SK-N-SH (cell line): ENCODE measurements around the gene MRM3. TPM values are rescaled to one million over a fixed set of nuclear protein-coding genes. Genes with fewer than 3 reads are reported as not detected.

Source experiments
- CTCF ChIA-PET: fragments of 300-600, 350-600 bp; formaldehyde crosslinking; extraction: SDS; loops from one replicate; lab custom pipeline; 2021; lab: Yijun Ruan, JAX
- POLR2A ChIA-PET: fragments of 350-600 bp; sonication (Branson Sonifier 250); formaldehyde crosslinking; extraction: SDS; loops from one replicate; lab custom pipeline; 2020; ENCODE audit warnings: antibody characterized with exemption, inconsistent platforms; lab: Yijun Ruan, JAX
- DNase-seq: peaks from one replicate; pipeline ENCODE4 v3.0.0; 2012
- H2AFZ ChIP-seq: fragments of 200-600 bp; sonication (generic); 2 replicates; pipeline ENCODE4 v1.8.1; 2016; ENCODE audit warnings: antibody characterized with exemption, mild to moderate bottlenecking, low read depth
- H3F3A ChIP-seq: fragments of 200-600 bp; sonication (generic); replicated peaks from 2 replicates; pipeline ENCODE3; 2016; ENCODE audit warnings: antibody characterized with exemption, mild to moderate bottlenecking; ENCODE audit not compliant: insufficient read depth
- H3K27ac ChIP-seq, 2 experiments: fragments of 200-500 bp in 1 of 2; fragments of 200-600 bp in 1 of 2; sonication (Bioruptor generic) in 1 of 2; sonication (generic), shearing (Covaris generic) in 1 of 2; 2 replicates each; pipeline versions ENCODE4 v1.5.1 to v1.6.1; 2014 to 2016; ENCODE audit warnings: low read depth in 2 of 2, inconsistent platforms in 1 of 2, low read length in 1 of 2, mild to moderate bottlenecking in 1 of 2, mixed read lengths in 1 of 2
- H3K27me3 ChIP-seq: fragments of 200-600 bp; sonication (generic), shearing (Covaris generic); 2 replicates; pipeline ENCODE4 v1.6.1; 2016; ENCODE audit warnings: mixed run types; ENCODE audit not compliant: insufficient read depth
- H3K36me3 ChIP-seq, 2 experiments: fragments of 200-500 bp in 1 of 2; fragments of 200-600 bp in 1 of 2; sonication (Bioruptor generic) in 1 of 2; sonication (generic) in 1 of 2; replicated peaks in 1 of 2; 2 replicates each; pipeline versions ENCODE3 to v1.5.1; 2014 to 2016; ENCODE audit warnings: low read length in 1 of 2, mild to moderate bottlenecking in 1 of 2; ENCODE audit not compliant: insufficient read depth in 2 of 2, control insufficient read depth in 1 of 2
- H3K4me1 ChIP-seq, 2 experiments: fragments of 200-500 bp in 1 of 2; fragments of 200-600 bp in 1 of 2; sonication (Bioruptor generic) in 1 of 2; sonication (generic), shearing (Covaris generic) in 1 of 2; 2 replicates each; pipeline versions ENCODE4 v1.5.1 to v1.6.1; 2014 to 2016; ENCODE audit warnings: low read depth in 1 of 2, low read length in 1 of 2, mixed run types in 1 of 2; ENCODE audit not compliant: insufficient read depth in 2 of 2, control insufficient read depth in 1 of 2
- H3K4me2 ChIP-seq: fragments of 200-600 bp; sonication (generic), shearing (Covaris generic); 2 replicates; pipeline ENCODE4 v1.6.1; 2017; ENCODE audit warnings: mixed run types
- H3K4me3 ChIP-seq, 2 experiments: fragments of 200-500 bp in 1 of 2; fragments of 200-600 bp in 1 of 2; sonication (Bioruptor generic) in 1 of 2; sonication (generic), shearing (Covaris generic) in 1 of 2; 2 replicates each; pipeline versions ENCODE4 v1.5.1 to v1.8.1; 2014 to 2016; ENCODE audit warnings: low read depth in 2 of 2, inconsistent platforms in 1 of 2, low read length in 1 of 2, mild to moderate bottlenecking in 1 of 2, mixed read lengths in 1 of 2, moderate library complexity in 1 of 2
- H3K79me2 ChIP-seq: fragments of 200-600 bp; sonication (generic); 2 replicates; pipeline ENCODE4 v1.8.1; 2017; ENCODE audit warnings: mild to moderate bottlenecking; ENCODE audit not compliant: insufficient read depth
- H3K9ac ChIP-seq: fragments of 200-600 bp; sonication (generic); 2 replicates; pipeline ENCODE4 v1.6.1; 2017; ENCODE audit warnings: mixed run types
- H3K9me2 ChIP-seq: fragments of 200-600 bp; sonication (generic); 2 replicates; pipeline ENCODE4 v1.6.1; 2017; ENCODE audit warnings: mixed run types
- H3K9me3 ChIP-seq: fragments of 200-600 bp; sonication (generic); 2 replicates; pipeline ENCODE4 v1.6.1; 2017; ENCODE audit warnings: mixed run types, mild to moderate bottlenecking, moderate library complexity
- H4K20me1 ChIP-seq: fragments of 200-600 bp; sonication (generic); 2 replicates; pipeline ENCODE4 v1.6.1; 2017; ENCODE audit warnings: mild to moderate bottlenecking, mixed run types; ENCODE audit not compliant: insufficient read depth
- ELF1 ChIP-seq: IDR thresholded peaks from 2 replicates; pipeline ENCODE4 v1.4.0; 2012
- FOXJ3 ChIP-seq: sonication (generic); formaldehyde crosslinking; IDR thresholded peaks from 2 replicates; pipeline ENCODE4 v1.5.1; 2020; ENCODE audit warnings: mild to moderate bottlenecking, missing genetic modification reagents
- GATA2 ChIP-seq: sonication (generic); formaldehyde crosslinking; IDR thresholded peaks from 2 replicates; pipeline ENCODE4 v1.5.0; 2020; ENCODE audit warnings: mild to moderate bottlenecking, missing genetic modification reagents
- IRF3 ChIP-seq: fragments of 150-350 bp; IDR thresholded peaks from 2 replicates; pipeline ENCODE4 v1.6.1; 2016; ENCODE audit warnings: mild to moderate bottlenecking, low read depth, low read length
- MXI1 ChIP-seq: IDR thresholded peaks from 2 replicates; pipeline ENCODE4 v1.6.1; 2012; ENCODE audit warnings: mild to moderate bottlenecking, low read depth, low read length, improper control_type of control experiment
- NFIC ChIP-seq: IDR thresholded peaks from 2 replicates; pipeline ENCODE4 v1.4.0; 2012; ENCODE audit warnings: borderline replicate concordance
- PBX3 ChIP-seq: IDR thresholded peaks from 2 replicates; pipeline ENCODE4; 2012
- RFX5 ChIP-seq: IDR thresholded peaks from 2 replicates; pipeline ENCODE4 v1.6.1; 2012; ENCODE audit warnings: mild to moderate bottlenecking, improper control_type of control experiment, low read length
- RXRA ChIP-seq: IDR thresholded peaks from 2 replicates; pipeline ENCODE4 v1.4.0; 2012; ENCODE audit warnings: low read depth, mild to moderate bottlenecking, borderline replicate concordance
- SMC3 ChIP-seq: IDR thresholded peaks from 2 replicates; pipeline ENCODE4 v1.6.1; 2012; ENCODE audit warnings: low read depth, low read length, improper control_type of control experiment
- TAF1 ChIP-seq: IDR thresholded peaks from 2 replicates; pipeline ENCODE4 v1.6.1; 2012; ENCODE audit warnings: low read depth, mild to moderate bottlenecking, low read length, moderate library complexity, borderline replicate concordance
- TCF12 ChIP-seq: IDR thresholded peaks from 2 replicates; pipeline ENCODE4 v1.4.0; 2012
- USF2 ChIP-seq: fragments of 150-350 bp; IDR thresholded peaks from 2 replicates; pipeline ENCODE4 v1.6.1; 2017; ENCODE audit warnings: antibody characterized with exemption, low read length, low read depth, borderline replicate concordance
- WGBS: methylation state at CpG from one replicate; pipeline ENCODE4 v1.1.6; 2017; ENCODE audit warnings: low lambda C conversion rate; 5-methylcytosine and 5-hydroxymethylcytosine counted together
- polyA plus RNA-seq, 3 experiments: library from polyadenylated mRNA; depleted of rRNA; stranded (reverse); fragments of >200 nt; gene quantifications; 2 replicates each; pipeline ENCODE4 v1.2.3, GENCODE V29; 2012
- TF ChIP-seq, protein P1 (sequence below): fragments of 200-600 bp; sonication (generic); IDR thresholded peaks from 2 replicates; pipeline ENCODE4 v1.6.1; 2017; ENCODE audit warnings: antibody characterized with exemption, mild to moderate bottlenecking, moderate library complexity
- TF ChIP-seq, protein P2 (sequence below): IDR thresholded peaks from 2 replicates; pipeline ENCODE4 v1.4.0; 2012; ENCODE audit warnings: low read depth, borderline replicate concordance
- TF ChIP-seq, protein P3 (sequence below): IDR thresholded peaks from 2 replicates; pipeline ENCODE4 v1.6.1; 2012; ENCODE audit warnings: mild to moderate bottlenecking, low read depth, low read length, moderate library complexity

Gene MRM3
- polyA plus RNA-seq, 1 of the 3 experiments (the other 2 are of a cell fraction) = 16.4 TPM

DNA sequence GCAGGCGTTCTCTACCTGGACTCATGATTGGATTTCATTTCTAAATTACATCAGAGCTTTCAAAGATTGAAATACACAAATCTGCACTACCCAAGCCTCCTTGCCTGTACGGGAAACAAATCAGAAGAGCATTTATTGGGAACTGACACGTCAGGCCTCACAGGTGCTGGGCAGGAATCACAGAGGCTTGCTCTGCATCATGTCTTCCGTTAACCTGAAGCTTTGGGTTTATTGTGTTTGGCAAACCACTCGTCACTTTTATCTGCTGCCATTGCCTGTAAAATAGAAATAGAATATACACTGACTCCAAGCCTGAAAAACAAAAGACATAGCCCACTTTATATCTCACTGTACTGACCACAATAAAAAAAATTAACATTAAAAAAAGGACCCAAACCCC is 22.2 kb upstream of the MRM3 start:
- H3K4me3 ChIP-seq = no peak overlapping the region
- DNase-seq = no peak
- H3K4me1 ChIP-seq = no peaks in the 10 kb centered on the region
- H3K4me2 ChIP-seq = no peak overlapping the region
- H3K9me2 ChIP-seq = no peaks in the 10 kb centered on the region
- peaks cover 54 to 60% of the 10 kb centered on the region in 2 experiments for H3K36me3 ChIP-seq
- no peak overlapping the region for H3K27ac ChIP-seq
- TF ChIP-seq PBX3 = no peak
- TF ChIP-seq USF2 = no peak
- TF ChIP-seq, protein P1, sequence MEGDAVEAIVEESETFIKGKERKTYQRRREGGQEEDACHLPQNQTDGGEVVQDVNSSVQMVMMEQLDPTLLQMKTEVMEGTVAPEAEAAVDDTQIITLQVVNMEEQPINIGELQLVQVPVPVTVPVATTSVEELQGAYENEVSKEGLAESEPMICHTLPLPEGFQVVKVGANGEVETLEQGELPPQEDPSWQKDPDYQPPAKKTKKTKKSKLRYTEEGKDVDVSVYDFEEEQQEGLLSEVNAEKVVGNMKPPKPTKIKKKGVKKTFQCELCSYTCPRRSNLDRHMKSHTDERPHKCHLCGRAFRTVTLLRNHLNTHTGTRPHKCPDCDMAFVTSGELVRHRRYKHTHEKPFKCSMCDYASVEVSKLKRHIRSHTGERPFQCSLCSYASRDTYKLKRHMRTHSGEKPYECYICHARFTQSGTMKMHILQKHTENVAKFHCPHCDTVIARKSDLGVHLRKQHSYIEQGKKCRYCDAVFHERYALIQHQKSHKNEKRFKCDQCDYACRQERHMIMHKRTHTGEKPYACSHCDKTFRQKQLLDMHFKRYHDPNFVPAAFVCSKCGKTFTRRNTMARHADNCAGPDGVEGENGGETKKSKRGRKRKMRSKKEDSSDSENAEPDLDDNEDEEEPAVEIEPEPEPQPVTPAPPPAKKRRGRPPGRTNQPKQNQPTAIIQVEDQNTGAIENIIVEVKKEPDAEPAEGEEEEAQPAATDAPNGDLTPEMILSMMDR = no peak
- TF ChIP-seq TAF1 = no peak
- no peak for TF ChIP-seq NFIC
- no peak for TF ChIP-seq RFX5
- no peak for TF ChIP-seq GATA2 (CRISPR knock-in tag)
- no peak for TF ChIP-seq SMC3
- no peaks in the 10 kb centered on the region for H3K9me3 ChIP-seq
- ChIA-PET CTCF (no interaction called here), POLR2A (no interaction called here)
- peaks cover 14% of the 10 kb centered on the region for H3F3A ChIP-seq
- H3K79me2 ChIP-seq = no peaks in the 10 kb centered on the region
- H3K9ac ChIP-seq = no peak overlapping the region
- H3K27me3 ChIP-seq = no peaks in the 10 kb centered on the region
- no peaks in the 10 kb centered on the region for H4K20me1 ChIP-seq
- 88% methylated on average over 5 of the region's 5 CpGs for WGBS
- H2AFZ ChIP-seq = no peak overlapping the region

DNA sequence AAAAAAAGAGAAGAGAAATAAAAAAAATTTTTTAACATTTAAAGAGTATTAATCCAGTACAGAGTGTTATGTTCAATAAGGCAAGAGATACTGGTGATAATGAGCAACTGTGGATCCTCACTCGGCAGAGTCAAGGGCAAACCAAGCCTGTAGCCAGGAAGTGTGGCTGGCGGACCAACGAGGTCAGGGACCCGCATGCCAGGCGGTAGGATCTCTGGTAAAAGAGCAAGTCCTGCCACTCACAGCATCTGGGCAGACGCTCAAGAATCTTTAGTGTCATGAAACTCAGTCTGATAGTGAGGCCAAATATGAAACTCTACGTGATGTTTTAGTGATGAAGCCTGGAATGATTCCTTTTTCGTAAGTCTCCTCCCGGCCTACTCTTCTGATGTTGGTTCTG is 21.8 kb upstream of the MRM3 start:
- ChIA-PET POLR2A (no interaction called here), CTCF (interaction anchor here (1.5 to 2.3 kb wide), 2 partner anchors 8 to 348 kb away, joined by 5 to 10 read pairs; no protein-coding TSS in a partner anchor)

More for the DNA sequence above, 21.8 kb upstream of the MRM3 start:
- Histone ChIP-seq H3K27ac (no peak overlapping the region), H3K9me3 (no peaks in the 10 kb centered on the region), H3K4me2 (no peak overlapping the region), H3K9me2 (no peaks in the 10 kb centered on the region), H3K27me3 (no peaks in the 10 kb centered on the region), H3K36me3 (peaks cover 58 to 60% of the 10 kb centered on the region in 2 experiments), H3F3A (peaks cover 11% of the 10 kb centered on the region), H3K9ac (no peak overlapping the region), H3K4me1 (no peaks in the 10 kb centered on the region), H3K4me3 (no peak overlapping the region), H3K79me2 (no peaks in the 10 kb centered on the region), H2AFZ (no peak overlapping the region), H4K20me1 (no peaks in the 10 kb centered on the region)
- TF ChIP-seq TCF12 (no peak), MXI1 (no peak), IRF3 (no peak), FOXJ3 (no peak), ELF1 (no peak), RXRA (no peak)
- TF ChIP-seq, protein P2, sequence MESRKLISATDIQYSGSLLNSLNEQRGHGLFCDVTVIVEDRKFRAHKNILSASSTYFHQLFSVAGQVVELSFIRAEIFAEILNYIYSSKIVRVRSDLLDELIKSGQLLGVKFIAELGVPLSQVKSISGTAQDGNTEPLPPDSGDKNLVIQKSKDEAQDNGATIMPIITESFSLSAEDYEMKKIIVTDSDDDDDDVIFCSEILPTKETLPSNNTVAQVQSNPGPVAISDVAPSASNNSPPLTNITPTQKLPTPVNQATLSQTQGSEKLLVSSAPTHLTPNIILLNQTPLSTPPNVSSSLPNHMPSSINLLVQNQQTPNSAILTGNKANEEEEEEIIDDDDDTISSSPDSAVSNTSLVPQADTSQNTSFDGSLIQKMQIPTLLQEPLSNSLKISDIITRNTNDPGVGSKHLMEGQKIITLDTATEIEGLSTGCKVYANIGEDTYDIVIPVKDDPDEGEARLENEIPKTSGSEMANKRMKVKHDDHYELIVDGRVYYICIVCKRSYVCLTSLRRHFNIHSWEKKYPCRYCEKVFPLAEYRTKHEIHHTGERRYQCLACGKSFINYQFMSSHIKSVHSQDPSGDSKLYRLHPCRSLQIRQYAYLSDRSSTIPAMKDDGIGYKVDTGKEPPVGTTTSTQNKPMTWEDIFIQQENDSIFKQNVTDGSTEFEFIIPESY = no peak
- TF ChIP-seq, protein P3, sequence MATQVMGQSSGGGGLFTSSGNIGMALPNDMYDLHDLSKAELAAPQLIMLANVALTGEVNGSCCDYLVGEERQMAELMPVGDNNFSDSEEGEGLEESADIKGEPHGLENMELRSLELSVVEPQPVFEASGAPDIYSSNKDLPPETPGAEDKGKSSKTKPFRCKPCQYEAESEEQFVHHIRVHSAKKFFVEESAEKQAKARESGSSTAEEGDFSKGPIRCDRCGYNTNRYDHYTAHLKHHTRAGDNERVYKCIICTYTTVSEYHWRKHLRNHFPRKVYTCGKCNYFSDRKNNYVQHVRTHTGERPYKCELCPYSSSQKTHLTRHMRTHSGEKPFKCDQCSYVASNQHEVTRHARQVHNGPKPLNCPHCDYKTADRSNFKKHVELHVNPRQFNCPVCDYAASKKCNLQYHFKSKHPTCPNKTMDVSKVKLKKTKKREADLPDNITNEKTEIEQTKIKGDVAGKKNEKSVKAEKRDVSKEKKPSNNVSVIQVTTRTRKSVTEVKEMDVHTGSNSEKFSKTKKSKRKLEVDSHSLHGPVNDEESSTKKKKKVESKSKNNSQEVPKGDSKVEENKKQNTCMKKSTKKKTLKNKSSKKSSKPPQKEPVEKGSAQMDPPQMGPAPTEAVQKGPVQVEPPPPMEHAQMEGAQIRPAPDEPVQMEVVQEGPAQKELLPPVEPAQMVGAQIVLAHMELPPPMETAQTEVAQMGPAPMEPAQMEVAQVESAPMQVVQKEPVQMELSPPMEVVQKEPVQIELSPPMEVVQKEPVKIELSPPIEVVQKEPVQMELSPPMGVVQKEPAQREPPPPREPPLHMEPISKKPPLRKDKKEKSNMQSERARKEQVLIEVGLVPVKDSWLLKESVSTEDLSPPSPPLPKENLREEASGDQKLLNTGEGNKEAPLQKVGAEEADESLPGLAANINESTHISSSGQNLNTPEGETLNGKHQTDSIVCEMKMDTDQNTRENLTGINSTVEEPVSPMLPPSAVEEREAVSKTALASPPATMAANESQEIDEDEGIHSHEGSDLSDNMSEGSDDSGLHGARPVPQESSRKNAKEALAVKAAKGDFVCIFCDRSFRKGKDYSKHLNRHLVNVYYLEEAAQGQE = no peak
- 96% methylated on average over 8 of the region's 9 CpGs for WGBS
- no peak for DNase-seq
